Endothelial cell (in vitro differentiated cells): ENCODE data around the gene PIGX. TPM values are rescaled to one million over a fixed set of nuclear protein-coding genes. Genes with fewer than 3 reads are reported as not detected.

Experiments used
- DNase-seq: peaks from one replicate; pipeline ENCODE4 v3.0.0; 2021; ENCODE audit warnings: low spot score
- H3K27ac Mint-ChIP-seq: one replicate; pipeline ENCODE4 v1.8.0; 2021; ENCODE audit warnings: mixed read lengths, inconsistent platforms; ENCODE audit not compliant: unreplicated experiment
- H3K27me3 Mint-ChIP-seq: one replicate; pipeline ENCODE4 v1.8.0; 2021; ENCODE audit warnings: mild to moderate bottlenecking, moderate library complexity, mixed read lengths, inconsistent platforms; ENCODE audit not compliant: unreplicated experiment
- H3K36me3 Mint-ChIP-seq: one replicate; pipeline ENCODE4 v1.8.0; 2021; ENCODE audit warnings: mild to moderate bottlenecking, low read depth, mixed read lengths, inconsistent platforms; ENCODE audit not compliant: unreplicated experiment
- H3K4me1 Mint-ChIP-seq: one replicate; pipeline ENCODE4 v1.8.0; 2021; ENCODE audit warnings: mild to moderate bottlenecking, mixed read lengths, inconsistent platforms; ENCODE audit not compliant: unreplicated experiment
- H3K4me3 Mint-ChIP-seq: one replicate; pipeline ENCODE4 v1.8.0; 2021; ENCODE audit warnings: mild to moderate bottlenecking, mixed read lengths, inconsistent platforms; ENCODE audit not compliant: unreplicated experiment
- H3K9me3 Mint-ChIP-seq: one replicate; pipeline ENCODE4 v1.8.0; 2021; ENCODE audit warnings: mixed read lengths, inconsistent platforms; ENCODE audit not compliant: unreplicated experiment
- CTCF ChIP-seq: fragments of 200-600 bp; sonication (generic); IDR thresholded peaks from one replicate; pipeline ENCODE4 v1.5.0; 2021; ENCODE audit warnings: antibody characterized with exemption; ENCODE audit not compliant: unreplicated experiment
- total RNA-seq: library from RNA; stranded (reverse); fragmentation: NEBNext Ultra II Directional; extraction: Animal tissue kit (Norgen Biotek cat#: 25700); gene quantifications from one replicate; pipeline ENCODE4 v1.2.1, GENCODE V29; 2021; ENCODE audit not compliant: unreplicated experiment

The PIGX gene
- total RNA-seq, 1 donor from 2014 or later: 35.7 TPM

DNA sequence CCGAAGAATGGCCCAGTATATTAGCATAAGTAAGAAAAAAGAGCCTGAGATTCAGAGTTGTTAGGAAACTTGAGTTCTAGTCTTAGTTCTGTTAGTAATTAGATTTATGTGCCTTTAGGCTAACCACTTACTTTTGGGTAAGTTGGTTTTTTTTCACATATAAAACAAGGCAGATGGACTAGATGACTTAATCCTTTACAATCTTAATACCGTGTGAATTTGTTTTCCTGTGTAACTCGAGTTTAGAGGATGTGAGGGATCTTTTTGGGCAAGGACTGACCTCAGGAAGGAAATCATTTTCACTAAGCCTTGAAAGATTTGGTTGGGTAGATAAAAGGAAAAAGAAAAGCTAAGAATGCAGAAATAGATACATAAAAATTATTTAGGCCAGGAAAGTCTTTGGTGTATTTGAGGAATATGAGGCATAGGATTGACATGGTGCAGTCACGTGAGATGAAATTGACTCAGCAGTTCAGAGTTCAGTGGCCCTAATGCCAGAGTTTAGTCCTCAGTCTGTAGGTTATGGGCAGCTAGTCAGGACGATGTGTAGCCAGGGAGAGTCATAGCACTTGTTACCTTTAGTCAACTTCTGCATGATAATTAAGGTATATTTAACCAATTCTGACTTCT is 62.1 kb downstream of the PIGX start:
- Mint-ChIP-seq H3K9me3 (no peaks in the 10 kb centered on the region), H3K4me3 (peak overlapping the region; percentile 80), H3K4me1 (peaks cover 41% of the 10 kb centered on the region), H3K27me3 (peaks cover 8% of the 10 kb centered on the region), H3K27ac (peak overlapping the region; percentile 95), H3K36me3 (peaks cover 26% of the 10 kb centered on the region)
- no peak for DNase-seq
- TF ChIP-seq CTCF: no peak

DNA sequence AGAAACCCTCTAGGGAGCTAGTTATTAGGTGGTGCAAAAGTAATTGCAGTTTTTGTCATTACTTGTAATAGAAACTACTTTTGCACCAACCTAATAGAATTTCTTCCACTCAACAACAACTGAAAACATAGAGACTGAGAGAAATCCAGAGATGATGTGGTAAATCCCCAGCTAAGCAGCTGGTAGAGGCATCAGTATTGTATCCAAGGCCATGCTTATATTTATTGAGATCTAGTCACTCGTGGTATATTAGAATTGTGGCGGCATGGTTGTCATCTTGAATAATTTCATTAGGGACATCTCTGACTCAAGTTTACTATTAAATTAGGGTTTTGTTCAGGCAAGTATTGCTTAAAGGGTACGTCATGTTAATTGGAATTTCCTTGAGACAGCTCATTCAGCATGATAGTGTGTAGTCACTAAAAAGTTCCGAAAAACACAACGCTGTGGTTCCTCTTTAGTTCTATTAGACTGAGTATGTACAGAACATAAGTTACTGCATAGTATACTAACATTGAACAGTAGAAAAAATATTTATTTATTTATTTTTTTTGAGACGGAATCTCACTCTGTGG is 62.8 kb downstream of the PIGX start:
- H3K27me3 Mint-ChIP-seq: peaks cover 8% of the 10 kb centered on the region
- H3K4me1 Mint-ChIP-seq: peaks cover 41% of the 10 kb centered on the region
- peak overlapping the region; percentile 95 for H3K27ac Mint-ChIP-seq
- H3K4me3 Mint-ChIP-seq: peak overlapping the region; percentile 80
- peaks cover 30% of the 10 kb centered on the region for H3K36me3 Mint-ChIP-seq
- no peak for TF ChIP-seq CTCF
- no peak for DNase-seq
- H3K9me3 Mint-ChIP-seq: no peaks in the 10 kb centered on the region

DNA sequence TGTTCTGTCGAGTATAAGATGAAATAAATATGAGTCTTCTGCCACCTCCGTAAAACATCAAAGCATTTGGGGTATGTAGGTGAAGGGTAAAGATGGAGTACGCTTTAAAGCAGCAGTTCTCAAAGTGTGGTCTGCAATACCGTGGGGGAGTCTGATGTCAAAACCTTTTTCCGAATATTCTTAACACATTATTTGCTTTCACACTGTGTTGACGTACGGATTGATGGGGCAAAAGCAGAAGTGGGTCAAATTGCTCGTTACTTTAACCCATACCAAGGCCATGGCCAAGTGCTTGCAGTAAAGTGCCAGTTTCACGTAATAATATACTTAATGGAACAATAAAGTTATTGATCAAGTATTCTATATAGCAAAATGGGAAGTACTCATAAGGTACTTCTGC is 63.8 kb downstream of the PIGX start:
- Mint-ChIP-seq H3K27me3 (peaks cover 8% of the 10 kb centered on the region), H3K4me3 (no peak overlapping the region), H3K4me1 (peaks cover 41% of the 10 kb centered on the region), H3K27ac (no peak overlapping the region), H3K9me3 (no peaks in the 10 kb centered on the region), H3K36me3 (peaks cover 34% of the 10 kb centered on the region)
- no peak for TF ChIP-seq CTCF
- no peak for DNase-seq

GRCh38 chr3:196777836-196778235 is 65.7 kb downstream of the PIGX start:
- Mint-ChIP-seq H3K4me3 (no peak overlapping the region), H3K4me1 (peaks cover 29% of the 10 kb centered on the region), H3K9me3 (no peaks in the 10 kb centered on the region), H3K36me3 (peaks cover 29% of the 10 kb centered on the region), H3K27ac (no peak overlapping the region), H3K27me3 (peaks cover 8% of the 10 kb centered on the region)
- TF ChIP-seq CTCF: no peak
- no peak for DNase-seq

- Mint-ChIP-seq H3K27ac (peak overlapping the region; percentile 21), H3K9me3 (no peaks in the 10 kb centered on the region), H3K27me3 (peaks cover 7% of the 10 kb centered on the region), H3K36me3 (peaks cover 38% of the 10 kb centered on the region), H3K4me1 (peaks cover 24% of the 10 kb centered on the region), H3K4me3 (peak overlapping the region; percentile 43)
- no peak for DNase-seq
- no peak for TF ChIP-seq CTCF
Observed at GRCh38 chr3:196778755-196779154, 66.6 kb downstream of the PIGX start.
